Panc1 (cell line): ENCODE data around the gene PANK2. TPM values are rescaled to one million over a fixed set of nuclear protein-coding genes. Genes with fewer than 3 reads are reported as not detected.
"Not testable (repeated sequence)": the region's sequence is repeated elsewhere in the genome, so short reads cannot be mapped to it uniquely, and the experiment has no call there.

ENCODE experiments used
- ATAC-seq: fragments of 200-7000 bp; cut with Tn5 transposase; 2 replicates; pipeline ENCODE4 v1.9.1; 2020; ENCODE audit warnings: mild to moderate bottlenecking, moderate library complexity
- BruUV-seq: library from RNA; stranded (reverse); fragments of 400-500 nt; replicated peaks from 2 replicates; lab custom pipeline; 2021; lab: Mats Ljungman, UMichigan
- CTCF ChIA-PET: fragments of 300-600 bp; sonication (Branson Sonifier 250); formaldehyde crosslinking; loops from one replicate; lab custom pipeline; 2022; ENCODE audit warnings: antibody characterized with exemption; lab: Charles Lee
- POLR2A ChIA-PET: fragments of 300-600 bp; sonication (Branson Sonifier 250); formaldehyde crosslinking; loops from one replicate; lab custom pipeline; 2022; ENCODE audit warnings: antibody characterized with exemption; lab: Charles Lee
- DNase-seq: peaks from one replicate; pipeline ENCODE4 v3.0.0-alpha.2; 2010; ENCODE audit warnings: low read depth, low spot score
- H3K27ac ChIP-seq: 2 replicates; pipeline ENCODE4 v1.5.1; 2011; ENCODE audit warnings: mild to moderate bottlenecking, low read length, inconsistent platforms
- H3K27me3 ChIP-seq: fragments of 200-500 bp; sonication (Bioruptor generic); 2 replicates; pipeline ENCODE4 v1.6.0; 2014; ENCODE audit warnings: low read length, inconsistent platforms; ENCODE audit not compliant: control insufficient read depth, insufficient read depth
- H3K36me3 ChIP-seq: fragments of 200-500 bp; sonication (Bioruptor generic); 2 replicates; pipeline ENCODE4 v1.5.1; 2014; ENCODE audit warnings: inconsistent platforms, mild to moderate bottlenecking, low read length, moderate library complexity; ENCODE audit not compliant: control insufficient read depth, insufficient read depth
- H3K4me1 ChIP-seq: 2 replicates; pipeline ENCODE4 v1.5.1; 2011; ENCODE audit warnings: inconsistent platforms, mild to moderate bottlenecking, low read length, moderate library complexity; ENCODE audit not compliant: control insufficient read depth, insufficient read depth
- H3K4me3 ChIP-seq, 2 experiments: 2 replicates each; pipeline ENCODE4 v1.5.1; 2011 to 2012; ENCODE audit warnings: low read depth in 2 of 2, low read length in 2 of 2, mild to moderate bottlenecking in 2 of 2, inconsistent platforms in 1 of 2, moderate library complexity in 1 of 2
- H3K9me3 ChIP-seq: fragments of 200-500 bp; sonication (Bioruptor generic); 2 replicates; pipeline ENCODE4 v1.5.1; 2014; ENCODE audit warnings: low read depth, mild to moderate bottlenecking, inconsistent platforms, low read length, moderate library complexity; ENCODE audit not compliant: control insufficient read depth, insufficient read depth
- POLR2AphosphoS5 ChIP-seq: IDR thresholded peaks from 2 replicates; pipeline ENCODE4 v1.6.1; 2012; ENCODE audit warnings: mild to moderate bottlenecking, low read depth, low read length, moderate library complexity
- SIN3A ChIP-seq: IDR thresholded peaks from 2 replicates; pipeline ENCODE4 v1.6.1; 2012; ENCODE audit warnings: low read depth, mild to moderate bottlenecking, low read length, moderate library complexity, borderline replicate concordance; ENCODE audit not compliant: insufficient read depth
- TCF7L2 ChIP-seq: IDR thresholded peaks from 2 replicates; pipeline ENCODE4 v1.6.1; 2011; ENCODE audit warnings: mild to moderate bottlenecking, low read depth, low read length, inconsistent platforms
- in situ Hi-C: cut with HindIII; loops from 2 replicates; pipeline ENCODE4 v1.10.0; 2016; ENCODE audit warnings: low sequenced_read_pairs, low pct_unique_long_range_greater_than_20kb
- intact Hi-C: fragments of 100-400 bp; cut with micrococcal nuclease; formaldehyde crosslinking; loops from one replicate; pipeline ENCODE4 v1.10.0; 2022; ENCODE audit not compliant: unreplicated experiment
- total RNA-seq: library from RNA; stranded (reverse); gene quantifications from one replicate; pipeline ENCODE4 v1.2.1, GENCODE V29; 2021; ENCODE audit not compliant: unreplicated experiment
- TF ChIP-seq, protein P1 (sequence below): fragments of 450-650 bp; IDR thresholded peaks from 2 replicates; pipeline ENCODE4 v1.5.1; 2017; ENCODE audit warnings: mild to moderate bottlenecking
- TF ChIP-seq, protein P2 (sequence below), 2 experiments: IDR thresholded peaks; 2 replicates each; pipeline ENCODE4 v1.6.1; 2011 to 2012; ENCODE audit warnings: low read depth in 2 of 2, control low read depth in 1 of 2, low read length in 1 of 2, mild to moderate bottlenecking in 1 of 2, moderate library complexity in 1 of 2; ENCODE audit not compliant: insufficient read depth in 1 of 2

The PANK2 gene
- total RNA-seq, 1 experiment from 2014 or later, result 40.9 TPM

DNA sequence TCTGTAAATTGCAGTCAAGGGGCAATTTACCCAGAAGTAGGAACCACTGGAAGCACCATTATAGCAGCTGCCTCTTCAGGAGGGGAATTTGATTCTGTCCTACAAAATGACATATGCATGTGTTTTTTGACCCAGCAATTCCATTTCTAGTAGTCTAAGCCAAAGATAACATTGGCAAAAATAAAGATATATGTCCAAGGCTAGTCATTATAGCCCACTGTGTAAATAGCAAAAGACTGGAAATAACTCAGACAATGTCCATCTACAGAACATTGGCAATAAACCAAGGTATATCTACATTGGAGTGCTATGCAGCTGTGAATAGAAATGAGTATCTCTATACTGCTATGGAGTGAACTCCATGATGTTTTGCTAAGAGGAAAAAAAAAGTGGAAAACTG is 12.5 kb upstream of the PANK2 start:
- DNase-seq, result no peak
- CTCF ChIA-PET, result no interaction called here
- no peaks in the 10 kb centered on the region for H3K9me3 ChIP-seq
- POLR2A ChIA-PET, result no interaction called here
- H3K4me1 ChIP-seq, result no peaks in the 10 kb centered on the region
- TF ChIP-seq SIN3A, result no peak
- TF ChIP-seq TCF7L2, result no peak
- TF ChIP-seq, protein P1, sequence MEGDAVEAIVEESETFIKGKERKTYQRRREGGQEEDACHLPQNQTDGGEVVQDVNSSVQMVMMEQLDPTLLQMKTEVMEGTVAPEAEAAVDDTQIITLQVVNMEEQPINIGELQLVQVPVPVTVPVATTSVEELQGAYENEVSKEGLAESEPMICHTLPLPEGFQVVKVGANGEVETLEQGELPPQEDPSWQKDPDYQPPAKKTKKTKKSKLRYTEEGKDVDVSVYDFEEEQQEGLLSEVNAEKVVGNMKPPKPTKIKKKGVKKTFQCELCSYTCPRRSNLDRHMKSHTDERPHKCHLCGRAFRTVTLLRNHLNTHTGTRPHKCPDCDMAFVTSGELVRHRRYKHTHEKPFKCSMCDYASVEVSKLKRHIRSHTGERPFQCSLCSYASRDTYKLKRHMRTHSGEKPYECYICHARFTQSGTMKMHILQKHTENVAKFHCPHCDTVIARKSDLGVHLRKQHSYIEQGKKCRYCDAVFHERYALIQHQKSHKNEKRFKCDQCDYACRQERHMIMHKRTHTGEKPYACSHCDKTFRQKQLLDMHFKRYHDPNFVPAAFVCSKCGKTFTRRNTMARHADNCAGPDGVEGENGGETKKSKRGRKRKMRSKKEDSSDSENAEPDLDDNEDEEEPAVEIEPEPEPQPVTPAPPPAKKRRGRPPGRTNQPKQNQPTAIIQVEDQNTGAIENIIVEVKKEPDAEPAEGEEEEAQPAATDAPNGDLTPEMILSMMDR, result no peak
- TF ChIP-seq, protein P2, sequence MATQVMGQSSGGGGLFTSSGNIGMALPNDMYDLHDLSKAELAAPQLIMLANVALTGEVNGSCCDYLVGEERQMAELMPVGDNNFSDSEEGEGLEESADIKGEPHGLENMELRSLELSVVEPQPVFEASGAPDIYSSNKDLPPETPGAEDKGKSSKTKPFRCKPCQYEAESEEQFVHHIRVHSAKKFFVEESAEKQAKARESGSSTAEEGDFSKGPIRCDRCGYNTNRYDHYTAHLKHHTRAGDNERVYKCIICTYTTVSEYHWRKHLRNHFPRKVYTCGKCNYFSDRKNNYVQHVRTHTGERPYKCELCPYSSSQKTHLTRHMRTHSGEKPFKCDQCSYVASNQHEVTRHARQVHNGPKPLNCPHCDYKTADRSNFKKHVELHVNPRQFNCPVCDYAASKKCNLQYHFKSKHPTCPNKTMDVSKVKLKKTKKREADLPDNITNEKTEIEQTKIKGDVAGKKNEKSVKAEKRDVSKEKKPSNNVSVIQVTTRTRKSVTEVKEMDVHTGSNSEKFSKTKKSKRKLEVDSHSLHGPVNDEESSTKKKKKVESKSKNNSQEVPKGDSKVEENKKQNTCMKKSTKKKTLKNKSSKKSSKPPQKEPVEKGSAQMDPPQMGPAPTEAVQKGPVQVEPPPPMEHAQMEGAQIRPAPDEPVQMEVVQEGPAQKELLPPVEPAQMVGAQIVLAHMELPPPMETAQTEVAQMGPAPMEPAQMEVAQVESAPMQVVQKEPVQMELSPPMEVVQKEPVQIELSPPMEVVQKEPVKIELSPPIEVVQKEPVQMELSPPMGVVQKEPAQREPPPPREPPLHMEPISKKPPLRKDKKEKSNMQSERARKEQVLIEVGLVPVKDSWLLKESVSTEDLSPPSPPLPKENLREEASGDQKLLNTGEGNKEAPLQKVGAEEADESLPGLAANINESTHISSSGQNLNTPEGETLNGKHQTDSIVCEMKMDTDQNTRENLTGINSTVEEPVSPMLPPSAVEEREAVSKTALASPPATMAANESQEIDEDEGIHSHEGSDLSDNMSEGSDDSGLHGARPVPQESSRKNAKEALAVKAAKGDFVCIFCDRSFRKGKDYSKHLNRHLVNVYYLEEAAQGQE (IDR thresholded peaks at IDR 0.05; ENCODE audit: insufficient read depth in 1 of 2, low read depth in 2 of 2, low read length in 1 of 2), result no peak
- no peak for TF ChIP-seq POLR2AphosphoS5
- H3K36me3 ChIP-seq, result no peaks in the 10 kb centered on the region
- intact Hi-C loops (no loop called here), in situ Hi-C loops (no loop called here)
- no peak overlapping the region for H3K4me3 ChIP-seq
- no peaks in the 10 kb centered on the region for H3K27me3 ChIP-seq
- no TSS peak for BruUV-seq
- no peak overlapping the region for H3K27ac ChIP-seq
- no peak for ATAC-seq

DNA sequence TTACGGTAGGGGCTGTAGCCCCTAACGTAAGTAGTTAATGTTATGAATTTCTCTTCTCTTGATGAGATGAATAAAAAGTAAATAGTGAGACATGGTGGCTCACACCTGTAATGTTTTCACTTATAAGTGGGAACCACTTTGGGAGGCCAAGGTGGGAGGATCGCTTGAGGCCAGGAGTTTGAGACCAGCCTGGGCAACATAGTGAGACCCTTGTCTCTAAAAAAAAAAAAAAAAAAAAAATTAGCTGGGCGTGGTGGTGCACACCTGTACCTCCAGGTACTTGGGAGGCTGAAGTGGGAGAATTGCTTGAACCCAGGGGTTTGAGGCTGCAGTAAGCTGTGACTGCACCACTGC is 10.3 kb upstream of the PANK2 start:
- in situ Hi-C loops, H3K4me1 ChIP-seq, H3K36me3 ChIP-seq, CTCF ChIA-PET, intact Hi-C loops, ATAC-seq, H3K9me3 ChIP-seq, H3K27me3 ChIP-seq, H3K4me3 ChIP-seq, DNase-seq, BruUV-seq, H3K27ac ChIP-seq: not testable (repeated sequence)
- POLR2A ChIA-PET, result interaction anchor here (0.6 to 0.7 kb wide), 2 partner anchors 9 to 60 kb away, joined by 6 to 9 read pairs; no protein-coding TSS in a partner anchor

DNA sequence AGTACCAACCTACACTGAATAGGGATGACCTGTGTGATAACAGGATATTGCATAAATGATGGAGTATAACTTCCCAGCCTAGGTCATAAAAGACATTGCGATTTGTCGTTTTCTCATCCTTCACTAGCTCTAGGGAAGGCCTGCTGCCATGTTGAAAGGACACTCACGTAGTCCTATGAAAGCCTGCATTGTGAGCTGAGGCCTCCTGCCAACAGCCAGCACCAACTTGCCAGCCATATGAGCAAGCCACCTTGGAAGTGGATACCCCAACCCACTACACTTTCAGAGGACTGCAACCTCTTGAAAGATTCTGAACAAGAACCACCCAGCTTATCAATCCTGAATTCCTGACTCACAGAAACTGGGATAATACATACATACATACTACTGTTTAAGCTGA is 3.5 kb upstream of the PANK2 start:
- intact Hi-C loops (no loop called here), in situ Hi-C loops (no loop called here)
- BruUV-seq, result no TSS peak
- H3K27ac ChIP-seq, result no peak overlapping the region
- no peak for TF ChIP-seq TCF7L2
- TF ChIP-seq, protein P1, result no peak
- TF ChIP-seq SIN3A, result no peak
- TF ChIP-seq, protein P2 (IDR thresholded peaks at IDR 0.05; ENCODE audit: insufficient read depth in 1 of 2, low read depth in 2 of 2, low read length in 1 of 2), result no peak
- TF ChIP-seq POLR2AphosphoS5, result no peak
- no peak overlapping the region for H3K4me3 ChIP-seq
- ChIA-PET POLR2A (no interaction called here), CTCF (no interaction called here)
- DNase-seq (no peak), ATAC-seq (no peak)
- peaks cover 13% of the 10 kb centered on the region for H3K36me3 ChIP-seq
- H3K4me1 ChIP-seq, result peaks cover 8% of the 10 kb centered on the region
- no peaks in the 10 kb centered on the region for H3K9me3 ChIP-seq
- H3K27me3 ChIP-seq, result no peaks in the 10 kb centered on the region
